ENCODE results near the gene CHKA. TPM values are rescaled to one million over a fixed set of nuclear protein-coding genes. Genes with fewer than 3 reads are reported as not detected.
A peak's percentile ranks its signal among the peaks of the same experiment; 100 is the strongest.

The CHKA gene
- total RNA-seq, 2 donors from 2014 or later: 50.1 to 83.7 TPM

- intact Hi-C loops (cut with DNase I): no loop called here
- Histone ChIP-seq H3K36me3 (no peaks in the 10 kb centered on the region), H3K4me1 (no peaks in the 10 kb centered on the region), H3K9ac (ENCODE audit: low read depth in 2 of 2, low read length in 2 of 2) (no peak overlapping the region), H3K4me3 (no peak overlapping the region), H3K27me3 (no peaks in the 10 kb centered on the region), H3K27ac (no peak overlapping the region), H3K9me3 (no peaks in the 10 kb centered on the region)
- DNase-seq: no peak
- TF ChIP-seq, protein P1, sequence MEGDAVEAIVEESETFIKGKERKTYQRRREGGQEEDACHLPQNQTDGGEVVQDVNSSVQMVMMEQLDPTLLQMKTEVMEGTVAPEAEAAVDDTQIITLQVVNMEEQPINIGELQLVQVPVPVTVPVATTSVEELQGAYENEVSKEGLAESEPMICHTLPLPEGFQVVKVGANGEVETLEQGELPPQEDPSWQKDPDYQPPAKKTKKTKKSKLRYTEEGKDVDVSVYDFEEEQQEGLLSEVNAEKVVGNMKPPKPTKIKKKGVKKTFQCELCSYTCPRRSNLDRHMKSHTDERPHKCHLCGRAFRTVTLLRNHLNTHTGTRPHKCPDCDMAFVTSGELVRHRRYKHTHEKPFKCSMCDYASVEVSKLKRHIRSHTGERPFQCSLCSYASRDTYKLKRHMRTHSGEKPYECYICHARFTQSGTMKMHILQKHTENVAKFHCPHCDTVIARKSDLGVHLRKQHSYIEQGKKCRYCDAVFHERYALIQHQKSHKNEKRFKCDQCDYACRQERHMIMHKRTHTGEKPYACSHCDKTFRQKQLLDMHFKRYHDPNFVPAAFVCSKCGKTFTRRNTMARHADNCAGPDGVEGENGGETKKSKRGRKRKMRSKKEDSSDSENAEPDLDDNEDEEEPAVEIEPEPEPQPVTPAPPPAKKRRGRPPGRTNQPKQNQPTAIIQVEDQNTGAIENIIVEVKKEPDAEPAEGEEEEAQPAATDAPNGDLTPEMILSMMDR (IDR thresholded peaks at IDR 0.05): no peak
Measured at GRCh38 chr11:68025047-68025446, 96.1 kb downstream of the CHKA start.

- intact Hi-C loops (cut with DNase I): no loop called here
- Histone ChIP-seq H3K36me3 (no peaks in the 10 kb centered on the region), H3K27ac (no peak overlapping the region), H3K27me3 (no peaks in the 10 kb centered on the region), H3K4me3 (no peak overlapping the region), H3K4me1 (no peaks in the 10 kb centered on the region), H3K9me3 (no peaks in the 10 kb centered on the region), H3K9ac (ENCODE audit: low read depth in 2 of 2, low read length in 2 of 2) (no peak overlapping the region)
- DNase-seq: no peak
- TF ChIP-seq, protein P1 (IDR thresholded peaks at IDR 0.05): no peak
Measured at GRCh38 chr11:68024508-68024907, 96.7 kb downstream of the CHKA start.

GRCh38 chr11:68022531-68022930, 98.7 kb downstream of the CHKA start:
- Histone ChIP-seq H3K4me3 (no peak overlapping the region), H3K36me3 (no peaks in the 10 kb centered on the region), H3K27me3 (no peaks in the 10 kb centered on the region), H3K27ac (no peak overlapping the region), H3K9ac (ENCODE audit: low read depth in 2 of 2, low read length in 2 of 2) (no peak overlapping the region), H3K9me3 (no peaks in the 10 kb centered on the region), H3K4me1 (no peaks in the 10 kb centered on the region)
- TF ChIP-seq, protein P1 (IDR thresholded peaks at IDR 0.05): no peak
- intact Hi-C loops (cut with DNase I): no loop called here
- no peak for DNase-seq

DNA sequence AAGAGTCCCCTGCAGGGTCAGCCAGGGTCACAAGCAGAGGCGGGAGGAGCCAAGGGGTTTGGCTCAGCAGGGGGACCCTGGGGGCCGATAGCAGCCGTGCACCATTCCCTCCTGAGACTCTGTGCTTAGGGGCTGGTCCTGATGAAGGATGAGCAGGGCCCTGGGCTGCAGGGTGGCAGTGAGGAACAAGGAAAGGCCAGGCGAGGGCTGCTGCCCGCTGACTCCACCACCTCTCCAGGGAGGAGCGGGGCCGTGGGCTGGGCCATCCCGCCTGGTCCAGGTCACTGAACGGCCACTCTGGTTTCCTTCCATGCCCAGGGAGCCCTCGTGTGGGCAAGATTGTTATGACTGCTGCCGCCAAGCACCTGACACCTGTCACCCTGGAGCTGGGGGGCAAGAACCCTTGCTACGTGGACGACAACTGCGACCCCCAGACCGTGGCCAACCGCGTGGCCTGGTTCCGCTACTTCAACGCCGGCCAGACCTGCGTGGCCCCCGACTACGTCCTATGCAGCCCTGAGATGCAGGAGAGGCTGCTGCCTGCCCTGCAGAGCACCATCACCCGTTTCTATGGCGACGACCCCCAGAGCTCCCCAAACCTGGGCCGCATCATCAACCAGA, 99.9 kb downstream of the CHKA start:
- Histone ChIP-seq H3K36me3 (no peaks in the 10 kb centered on the region), H3K9ac (ENCODE audit: low read depth in 2 of 2, low read length in 2 of 2) (no peak overlapping the region), H3K27me3 (no peaks in the 10 kb centered on the region), H3K9me3 (no peaks in the 10 kb centered on the region), H3K27ac (no peak overlapping the region), H3K4me1 (no peaks in the 10 kb centered on the region), H3K4me3 (no peak overlapping the region)
- peak; percentile 62 for DNase-seq
- intact Hi-C loops (cut with DNase I): no loop called here
- TF ChIP-seq, protein P1 (IDR thresholded peaks at IDR 0.05): peak; percentile 48

- intact Hi-C loops (cut with DNase I): no loop called here
- no peak for DNase-seq
- Histone ChIP-seq H3K9ac (ENCODE audit: low read depth in 2 of 2, low read length in 2 of 2) (no peak overlapping the region), H3K27me3 (no peaks in the 10 kb centered on the region), H3K4me3 (no peak overlapping the region), H3K9me3 (no peaks in the 10 kb centered on the region), H3K4me1 (no peaks in the 10 kb centered on the region), H3K36me3 (no peaks in the 10 kb centered on the region), H3K27ac (no peak overlapping the region)
- TF ChIP-seq, protein P1 (IDR thresholded peaks at IDR 0.05): no peak
Measured at GRCh38 chr11:68020575-68020974, 100.6 kb downstream of the CHKA start.
